GM12801 (cell line): ENCODE results near the gene BTNL2.
A peak's percentile ranks its signal among the peaks of the same experiment; 100 is the strongest.

Source experiments
- TF ChIP-seq, protein P1 (sequence below): IDR thresholded peaks from one replicate; pipeline ENCODE4 v1.5.1; 2011; ENCODE audit warnings: control low read depth; ENCODE audit not compliant: insufficient read length; ENCODE audit errors: extremely low read depth

The BTNL2 gene

DNA sequence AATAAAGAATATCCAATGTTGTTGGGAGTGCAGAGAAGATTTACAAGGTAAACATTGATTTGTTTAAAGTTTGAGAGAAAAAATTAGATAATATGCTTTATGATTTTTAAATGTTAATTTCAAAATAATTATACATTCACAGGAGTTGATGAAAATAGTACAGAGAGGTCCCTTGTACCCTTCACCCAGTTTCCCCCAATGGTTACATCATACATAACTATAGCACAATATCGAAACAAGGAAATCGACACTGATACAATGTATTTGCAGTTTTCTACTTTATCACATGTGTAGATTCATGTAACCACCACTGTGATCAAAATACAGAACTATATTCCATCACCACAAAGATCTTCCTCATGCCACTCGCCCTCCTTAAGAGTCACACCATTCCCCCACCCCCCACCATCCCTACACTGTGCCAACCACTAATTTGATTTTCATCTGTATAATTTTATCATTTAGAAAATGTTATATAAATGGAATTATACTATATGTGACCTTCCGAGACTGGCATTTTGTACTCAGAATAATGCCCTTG, 21.0 kb upstream of the BTNL2 start:
- TF ChIP-seq, protein P1, sequence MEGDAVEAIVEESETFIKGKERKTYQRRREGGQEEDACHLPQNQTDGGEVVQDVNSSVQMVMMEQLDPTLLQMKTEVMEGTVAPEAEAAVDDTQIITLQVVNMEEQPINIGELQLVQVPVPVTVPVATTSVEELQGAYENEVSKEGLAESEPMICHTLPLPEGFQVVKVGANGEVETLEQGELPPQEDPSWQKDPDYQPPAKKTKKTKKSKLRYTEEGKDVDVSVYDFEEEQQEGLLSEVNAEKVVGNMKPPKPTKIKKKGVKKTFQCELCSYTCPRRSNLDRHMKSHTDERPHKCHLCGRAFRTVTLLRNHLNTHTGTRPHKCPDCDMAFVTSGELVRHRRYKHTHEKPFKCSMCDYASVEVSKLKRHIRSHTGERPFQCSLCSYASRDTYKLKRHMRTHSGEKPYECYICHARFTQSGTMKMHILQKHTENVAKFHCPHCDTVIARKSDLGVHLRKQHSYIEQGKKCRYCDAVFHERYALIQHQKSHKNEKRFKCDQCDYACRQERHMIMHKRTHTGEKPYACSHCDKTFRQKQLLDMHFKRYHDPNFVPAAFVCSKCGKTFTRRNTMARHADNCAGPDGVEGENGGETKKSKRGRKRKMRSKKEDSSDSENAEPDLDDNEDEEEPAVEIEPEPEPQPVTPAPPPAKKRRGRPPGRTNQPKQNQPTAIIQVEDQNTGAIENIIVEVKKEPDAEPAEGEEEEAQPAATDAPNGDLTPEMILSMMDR, result no peak

DNA sequence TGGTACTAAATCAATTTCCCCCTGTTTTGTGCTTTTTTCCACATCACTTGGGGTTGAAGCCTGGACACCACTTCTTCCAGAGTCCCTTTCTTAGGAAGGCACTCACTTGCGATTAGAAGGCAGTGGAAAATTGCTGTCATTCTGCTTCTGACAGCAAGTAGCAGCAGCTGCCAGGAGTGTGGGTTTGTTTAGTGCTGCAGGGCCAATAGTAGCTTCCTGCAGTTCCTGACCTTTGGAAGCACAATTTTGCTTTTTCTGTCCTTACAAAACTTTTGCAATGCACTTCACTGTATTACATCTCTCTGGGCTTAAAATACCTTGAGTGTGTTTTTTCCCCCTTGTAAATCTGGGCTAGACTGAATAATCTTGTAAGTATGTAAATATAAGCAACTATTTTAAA, 20.2 kb upstream of the BTNL2 start:
- TF ChIP-seq, protein P1, result no peak

DNA sequence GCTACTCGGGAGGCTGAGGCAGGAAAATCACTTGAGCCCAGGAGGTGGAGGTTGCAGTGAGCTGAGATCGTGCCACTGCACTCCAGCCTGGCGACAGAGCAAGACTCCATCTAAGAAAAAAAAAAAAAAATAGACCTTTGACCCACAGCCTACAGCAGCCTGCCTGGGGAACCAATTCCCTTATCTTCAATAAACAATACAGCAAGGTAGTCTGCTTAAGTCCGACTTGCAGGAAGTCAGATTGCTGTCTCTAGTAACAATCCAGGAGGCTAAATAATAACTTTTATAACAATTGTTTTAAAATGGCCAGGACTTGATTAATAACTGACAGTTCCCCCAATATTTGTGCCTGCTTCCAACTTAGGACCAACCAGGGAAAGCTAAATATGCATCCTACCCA, 19.4 kb upstream of the BTNL2 start:
- TF ChIP-seq, protein P1, result no peak

DNA sequence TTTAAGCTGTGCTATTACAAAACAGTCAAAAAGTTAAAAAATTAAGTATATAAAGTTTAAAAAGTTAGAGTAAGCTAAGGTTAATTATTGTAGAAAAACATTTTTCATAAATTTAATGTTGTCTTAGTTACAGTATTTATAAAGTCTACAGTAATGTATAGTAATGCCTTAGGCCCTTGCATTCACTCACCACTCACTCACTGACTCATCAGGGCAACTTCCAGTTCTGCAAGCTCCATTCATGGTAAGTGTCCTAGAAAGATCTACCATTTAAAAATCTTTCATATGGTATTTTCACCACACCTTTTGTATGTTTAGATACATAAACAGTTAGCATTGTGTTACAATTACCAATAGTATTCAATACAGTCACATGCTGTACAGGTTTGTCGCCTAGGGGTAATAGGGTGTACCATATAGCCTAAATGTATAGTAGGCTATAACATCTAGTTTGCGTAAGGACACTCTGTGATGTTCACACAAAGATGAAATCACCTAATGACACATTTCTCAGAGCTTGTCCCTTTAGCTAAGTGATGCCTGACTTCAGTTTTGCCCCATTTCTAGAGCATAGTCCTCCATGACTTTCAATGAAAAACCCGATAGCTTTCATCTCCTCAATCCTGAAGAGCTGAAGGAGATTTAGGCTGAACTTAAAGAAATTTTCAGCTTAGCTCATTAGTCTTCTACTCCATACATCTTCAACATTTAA, 17.8 kb upstream of the BTNL2 start:
- TF ChIP-seq, protein P1, result no peak

DNA sequence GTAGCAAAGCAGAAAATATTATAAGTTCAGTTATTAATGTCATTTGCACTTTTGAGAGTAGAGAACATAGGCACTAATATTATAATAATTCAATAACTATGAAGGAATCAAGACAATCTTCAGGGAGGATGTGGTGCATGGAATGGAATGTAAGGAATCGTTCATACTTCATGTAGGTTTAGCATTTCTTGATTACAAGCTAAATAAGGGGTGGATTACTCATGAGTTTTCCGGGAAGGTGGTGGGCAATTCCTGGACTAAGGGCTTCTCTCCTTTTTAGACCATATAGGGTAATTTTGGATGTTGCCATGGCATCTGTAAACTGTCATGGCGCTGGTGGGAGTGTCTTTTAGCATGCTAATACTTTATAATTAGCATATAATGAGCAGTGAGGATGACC, 9.1 kb upstream of the BTNL2 start:
- TF ChIP-seq, protein P1, result no peak

DNA sequence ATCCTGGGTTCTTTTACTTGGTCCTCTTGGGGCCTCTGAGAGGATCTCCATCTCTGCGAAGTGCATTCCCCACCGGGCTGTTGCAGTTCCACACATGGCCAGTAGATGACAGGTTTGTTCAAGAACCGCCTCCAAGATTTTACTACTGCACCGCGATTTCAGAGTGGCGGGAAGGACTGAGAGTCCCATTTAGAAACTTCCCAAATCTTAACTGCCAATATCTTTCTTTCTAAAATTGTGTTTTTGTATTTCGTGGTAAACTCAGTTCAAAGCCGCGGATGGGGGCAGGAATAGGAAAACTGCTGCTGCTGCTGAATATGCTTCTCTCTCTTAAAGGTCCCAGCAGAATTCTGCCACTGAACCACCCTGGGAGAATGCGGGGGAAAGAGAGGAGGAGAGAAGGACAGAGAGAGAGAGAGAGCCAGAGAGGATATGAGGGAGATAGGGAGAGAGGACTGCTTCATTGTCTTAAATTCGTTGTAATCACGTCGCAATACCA, 8.6 kb upstream of the BTNL2 start:
- TF ChIP-seq, protein P1, result peak; percentile 96

DNA sequence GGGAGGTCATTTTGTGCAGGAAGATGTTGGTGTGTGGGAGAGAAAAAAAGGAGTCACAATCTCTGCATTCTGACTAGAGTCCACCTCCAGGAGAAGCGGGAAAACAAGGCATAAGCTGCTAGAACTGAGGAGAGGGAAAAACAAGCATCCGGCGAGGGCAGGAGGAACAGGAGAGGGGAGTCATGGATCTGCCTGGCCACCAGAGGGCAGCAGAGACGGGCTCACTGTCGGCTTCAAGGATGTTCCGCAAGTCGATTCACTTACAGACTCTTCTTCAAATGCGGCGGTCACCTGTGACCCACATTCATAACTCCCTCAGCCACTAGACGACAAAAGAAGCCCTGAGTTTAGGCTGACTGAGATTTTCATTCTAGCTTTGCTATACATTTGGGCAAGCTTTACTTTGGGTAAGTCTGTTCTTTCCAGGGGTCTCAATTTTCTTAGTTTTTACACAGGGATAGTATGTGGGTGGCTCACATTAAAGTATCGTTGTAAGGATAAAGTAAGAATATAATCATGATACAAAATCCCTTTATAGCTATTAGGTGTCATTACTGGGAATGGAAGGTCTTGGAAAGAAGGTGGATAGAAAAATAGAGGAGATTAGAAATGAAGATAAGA, 6.6 kb upstream of the BTNL2 start:
- TF ChIP-seq, protein P1, result peak; percentile 60
